Activated CD4-positive, alpha-beta T cell treated with anti-CD3 and anti-CD28 coated beads, Interleukin-2, amount 50 U/mL, for 24 hours (primary cell): ENCODE measurements around the gene RANBP9.

Experiments used
- DNase-seq, 2 donors: peaks; one replicate each; pipeline ENCODE4 v3.0.0-alpha.2; 2020; ENCODE audit warnings: low read depth in 1 of 2, low spot score in 1 of 2

The RANBP9 gene

GRCh38 chr6:13679996-13680395 lies 31.6 kb downstream of the RANBP9 start:
- DNase-seq, result no peak

GRCh38 chr6:13678255-13678983 lies 33.2 kb downstream of the RANBP9 start:
- no peak for DNase-seq

GRCh38 chr6:13677878-13678254 lies 33.8 kb downstream of the RANBP9 start:
- DNase-seq, result no peak

GRCh38 chr6:13676551-13677156 lies 35.0 kb downstream of the RANBP9 start:
- no peak for DNase-seq

- no peak for DNase-seq
Observed at GRCh38 chr6:13674533-13675190, 37.0 kb downstream of the RANBP9 start.

- DNase-seq, result no peak
Observed at GRCh38 chr6:13673825-13674444, 37.7 kb downstream of the RANBP9 start.

GRCh38 chr6:13673368-13673767 lies 38.3 kb downstream of the RANBP9 start:
- DNase-seq, result no peak

- no peak for DNase-seq
Observed at GRCh38 chr6:13672904-13673303, 38.7 kb downstream of the RANBP9 start.

- DNase-seq, result no peak
Observed at GRCh38 chr6:13671548-13672127, 40.0 kb downstream of the RANBP9 start.

GRCh38 chr6:13669476-13669875 lies 42.2 kb downstream of the RANBP9 start:
- no peak for DNase-seq

GRCh38 chr6:13668291-13668928 lies 43.2 kb downstream of the RANBP9 start:
- DNase-seq, result no peak

GRCh38 chr6:13667655-13668054 lies 44.0 kb downstream of the RANBP9 start:
- DNase-seq, result no peak

GRCh38 chr6:13666194-13667105 lies 45.2 kb downstream of the RANBP9 start:
- DNase-seq, result no peak

GRCh38 chr6:13664703-13665352 lies 46.8 kb downstream of the RANBP9 start:
- no peak for DNase-seq

GRCh38 chr6:13663986-13664385 lies 47.6 kb downstream of the RANBP9 start:
- DNase-seq, result no peak

GRCh38 chr6:13662651-13663334 lies 48.8 kb downstream of the RANBP9 start:
- no peak for DNase-seq

- DNase-seq, result no peak
Observed at GRCh38 chr6:13661647-13662046, 50.0 kb downstream of the RANBP9 start.

- no peak for DNase-seq
Observed at GRCh38 chr6:13660893-13661292, 50.7 kb downstream of the RANBP9 start.

- no peak for DNase-seq
Observed at GRCh38 chr6:13660273-13660672, 51.4 kb downstream of the RANBP9 start.
